Measurements from ENCODE around the gene VMP1.
"Not testable (repeated sequence)": the region's sequence is repeated elsewhere in the genome, so short reads cannot be mapped to it uniquely, and the experiment has no call there.

Gene VMP1

GRCh38 chr17:59755069-59755468 is 47.6 kb downstream of the VMP1 start:
- DNase-seq (ENCODE audit: low spot score) = not testable (repeated sequence)

- DNase-seq (ENCODE audit: low spot score) = no peak
Measured at GRCh38 chr17:59756236-59756818, 48.9 kb downstream of the VMP1 start.

GRCh38 chr17:59757043-59757442 is 49.6 kb downstream of the VMP1 start:
- DNase-seq (ENCODE audit: low spot score) = no peak

- DNase-seq (ENCODE audit: low spot score) = no peak
Measured at GRCh38 chr17:59757470-59757869, 50.0 kb downstream of the VMP1 start.

- DNase-seq (ENCODE audit: low spot score) = no peak
Measured at GRCh38 chr17:59757881-59758385, 50.5 kb downstream of the VMP1 start.

- not testable (repeated sequence) for DNase-seq (ENCODE audit: low spot score)
Measured at GRCh38 chr17:59758998-59759651, 51.7 kb downstream of the VMP1 start.

- DNase-seq (ENCODE audit: low spot score) = no peak
Measured at GRCh38 chr17:59760160-59760559, 52.7 kb downstream of the VMP1 start.

- DNase-seq (ENCODE audit: low spot score) = no peak
Measured at GRCh38 chr17:59761385-59762048, 54.1 kb downstream of the VMP1 start.

- no peak for DNase-seq (ENCODE audit: low spot score)
Measured at GRCh38 chr17:59762049-59762823, 54.8 kb downstream of the VMP1 start.

GRCh38 chr17:59762824-59763374 is 55.4 kb downstream of the VMP1 start:
- DNase-seq (ENCODE audit: low spot score) = no peak

GRCh38 chr17:59763861-59764260 is 56.4 kb downstream of the VMP1 start:
- DNase-seq (ENCODE audit: low spot score) = no peak

GRCh38 chr17:59764292-59764741 is 56.9 kb downstream of the VMP1 start:
- DNase-seq (ENCODE audit: low spot score) = no peak

GRCh38 chr17:59765038-59765437 is 57.6 kb downstream of the VMP1 start:
- DNase-seq (ENCODE audit: low spot score) = no peak

- no peak for DNase-seq (ENCODE audit: low spot score)
Measured at GRCh38 chr17:59766491-59766890, 59.0 kb downstream of the VMP1 start.

- DNase-seq (ENCODE audit: low spot score) = no peak
Measured at GRCh38 chr17:59767176-59767575, 59.7 kb downstream of the VMP1 start.

GRCh38 chr17:59769887-59770286 is 62.4 kb downstream of the VMP1 start:
- no peak for DNase-seq (ENCODE audit: low spot score)

GRCh38 chr17:59771093-59771492 is 63.6 kb downstream of the VMP1 start:
- no peak for DNase-seq (ENCODE audit: low spot score)

- no peak for DNase-seq (ENCODE audit: low spot score)
Measured at GRCh38 chr17:59775786-59776350, 68.4 kb downstream of the VMP1 start.

- no peak for DNase-seq (ENCODE audit: low spot score)
Measured at GRCh38 chr17:59776577-59776976, 69.1 kb downstream of the VMP1 start.

- DNase-seq (ENCODE audit: low spot score) = no peak
Measured at GRCh38 chr17:59777033-59777432, 69.6 kb downstream of the VMP1 start.

- DNase-seq (ENCODE audit: low spot score) = no peak
Measured at GRCh38 chr17:59778996-59779395, 71.5 kb downstream of the VMP1 start.

GRCh38 chr17:59779521-59779920 is 72.1 kb downstream of the VMP1 start:
- no peak for DNase-seq (ENCODE audit: low spot score)
